HEK293 (cell line): ENCODE data around the gene HJURP.

Experiments
- CTCF ChIP-seq: fragments of 450-650 bp; formaldehyde crosslinking; IDR thresholded peaks from 2 replicates; pipeline ENCODE4 v1.5.1; 2016; ENCODE audit warnings: missing biosample characterization, missing genetic modification characterization
- MYNN ChIP-seq: fragments of 450-650 bp; formaldehyde crosslinking; IDR thresholded peaks from 2 replicates; pipeline ENCODE4 v1.5.1; 2016; ENCODE audit warnings: missing biosample characterization, missing genetic modification characterization, borderline replicate concordance
- MZF1 ChIP-seq: fragments of 450-650 bp; formaldehyde crosslinking; IDR thresholded peaks from 2 replicates; pipeline ENCODE4 v1.5.1; 2017; ENCODE audit warnings: missing biosample characterization, missing genetic modification characterization, borderline replicate concordance
- ZBTB21 ChIP-seq: fragments of 450-650 bp; formaldehyde crosslinking; IDR thresholded peaks from 2 replicates; pipeline ENCODE4 v1.5.1; 2017; ENCODE audit warnings: missing biosample characterization, missing genetic modification characterization
- ZBTB6 ChIP-seq: fragments of 450-650 bp; formaldehyde crosslinking; IDR thresholded peaks from 2 replicates; pipeline ENCODE4 v1.5.1; 2017; ENCODE audit warnings: missing biosample characterization, missing genetic modification characterization
- ZNF140 ChIP-seq: fragments of 450-650 bp; formaldehyde crosslinking; IDR thresholded peaks from 2 replicates; pipeline ENCODE4 v1.5.1; 2016; ENCODE audit warnings: missing biosample characterization, missing genetic modification characterization
- ZNF169 ChIP-seq: fragments of 450-650 bp; formaldehyde crosslinking; IDR thresholded peaks from 2 replicates; pipeline ENCODE4 v1.5.1; 2016; ENCODE audit warnings: missing biosample characterization, missing genetic modification characterization
- ZNF23 ChIP-seq: fragments of 450-650 bp; formaldehyde crosslinking; IDR thresholded peaks from 2 replicates; pipeline ENCODE4 v1.5.1; 2016; ENCODE audit warnings: missing biosample characterization, missing genetic modification characterization, borderline replicate concordance
- ZNF274 ChIP-seq, 2 experiments: fragments of 200-500 bp in 1 of 2; fragments of 450-650 bp in 1 of 2; sonication (Bioruptor generic) in 1 of 2; formaldehyde crosslinking in 1 of 2; IDR thresholded peaks; 2 replicates each; pipeline versions ENCODE4 v1.5.1 to v1.6.1; 2014 to 2016; ENCODE audit warnings: borderline replicate concordance in 1 of 2, inconsistent platforms in 1 of 2, low read length in 1 of 2, missing biosample characterization in 1 of 2, missing genetic modification characterization in 1 of 2
- ZNF501 ChIP-seq: fragments of 450-650 bp; formaldehyde crosslinking; IDR thresholded peaks from 2 replicates; pipeline ENCODE4 v1.5.1; 2016; ENCODE audit warnings: missing biosample characterization, missing genetic modification characterization
- ZNF548 ChIP-seq: fragments of 450-650 bp; formaldehyde crosslinking; IDR thresholded peaks from 2 replicates; pipeline ENCODE4 v1.5.1; 2016; ENCODE audit warnings: missing biosample characterization, missing genetic modification characterization
- TF ChIP-seq, protein P1 (sequence below): fragments of 450-650 bp; formaldehyde crosslinking; IDR thresholded peaks from 2 replicates; pipeline ENCODE4 v1.5.1; 2016; ENCODE audit warnings: missing biosample characterization, missing genetic modification characterization, low read depth
- TF ChIP-seq, protein P2 (sequence below): fragments of 450-650 bp; formaldehyde crosslinking; conservative IDR thresholded peaks from 2 replicates; pipeline ENCODE4 v1.5.1; 2016; ENCODE audit warnings: low read depth, missing biosample characterization, missing genetic modification characterization

DNA sequence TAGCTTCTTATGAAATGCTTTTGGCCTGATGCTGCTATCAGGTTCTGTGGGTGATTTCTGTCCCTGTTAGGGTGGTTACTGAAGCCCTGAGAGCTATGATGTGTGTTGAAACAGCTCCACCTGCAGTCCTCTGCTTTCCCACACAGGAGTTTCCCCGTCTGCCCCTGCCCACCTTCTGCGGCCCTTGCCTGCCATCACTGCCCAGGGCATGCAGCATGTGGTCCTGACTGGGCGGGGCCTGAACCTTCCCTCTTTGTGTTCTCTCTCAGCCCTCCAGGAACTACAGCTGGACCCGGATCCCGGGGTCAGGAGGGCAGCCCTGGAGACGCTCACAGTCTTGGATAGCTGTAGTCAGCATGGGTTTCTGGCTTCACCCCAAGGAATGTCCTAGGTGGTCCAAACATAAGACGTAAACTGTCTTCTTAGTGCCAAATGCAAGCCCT lies 21.4 kb downstream of the HJURP start:
- TF ChIP-seq MZF1 (tag by site-specific recombination): no peak
- TF ChIP-seq, protein P1, sequence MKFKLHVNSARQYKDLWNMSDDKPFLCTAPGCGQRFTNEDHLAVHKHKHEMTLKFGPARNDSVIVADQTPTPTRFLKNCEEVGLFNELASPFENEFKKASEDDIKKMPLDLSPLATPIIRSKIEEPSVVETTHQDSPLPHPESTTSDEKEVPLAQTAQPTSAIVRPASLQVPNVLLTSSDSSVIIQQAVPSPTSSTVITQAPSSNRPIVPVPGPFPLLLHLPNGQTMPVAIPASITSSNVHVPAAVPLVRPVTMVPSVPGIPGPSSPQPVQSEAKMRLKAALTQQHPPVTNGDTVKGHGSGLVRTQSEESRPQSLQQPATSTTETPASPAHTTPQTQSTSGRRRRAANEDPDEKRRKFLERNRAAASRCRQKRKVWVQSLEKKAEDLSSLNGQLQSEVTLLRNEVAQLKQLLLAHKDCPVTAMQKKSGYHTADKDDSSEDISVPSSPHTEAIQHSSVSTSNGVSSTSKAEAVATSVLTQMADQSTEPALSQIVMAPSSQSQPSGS: no peak
- TF ChIP-seq CTCF (tag by site-specific recombination): peak; percentile 79
- no peak for TF ChIP-seq ZNF169 (tag by site-specific recombination)
- no peak for TF ChIP-seq ZBTB21 (tag by site-specific recombination)
- TF ChIP-seq MYNN: no peak
- no peak for TF ChIP-seq ZNF501
- TF ChIP-seq ZNF23 (tag by site-specific recombination): no peak
- no peak for TF ChIP-seq ZBTB6 (tag by site-specific recombination)
- TF ChIP-seq ZNF140 (tag by site-specific recombination): no peak
- no peak for TF ChIP-seq ZNF548 (tag by site-specific recombination)
- TF ChIP-seq, protein P2, sequence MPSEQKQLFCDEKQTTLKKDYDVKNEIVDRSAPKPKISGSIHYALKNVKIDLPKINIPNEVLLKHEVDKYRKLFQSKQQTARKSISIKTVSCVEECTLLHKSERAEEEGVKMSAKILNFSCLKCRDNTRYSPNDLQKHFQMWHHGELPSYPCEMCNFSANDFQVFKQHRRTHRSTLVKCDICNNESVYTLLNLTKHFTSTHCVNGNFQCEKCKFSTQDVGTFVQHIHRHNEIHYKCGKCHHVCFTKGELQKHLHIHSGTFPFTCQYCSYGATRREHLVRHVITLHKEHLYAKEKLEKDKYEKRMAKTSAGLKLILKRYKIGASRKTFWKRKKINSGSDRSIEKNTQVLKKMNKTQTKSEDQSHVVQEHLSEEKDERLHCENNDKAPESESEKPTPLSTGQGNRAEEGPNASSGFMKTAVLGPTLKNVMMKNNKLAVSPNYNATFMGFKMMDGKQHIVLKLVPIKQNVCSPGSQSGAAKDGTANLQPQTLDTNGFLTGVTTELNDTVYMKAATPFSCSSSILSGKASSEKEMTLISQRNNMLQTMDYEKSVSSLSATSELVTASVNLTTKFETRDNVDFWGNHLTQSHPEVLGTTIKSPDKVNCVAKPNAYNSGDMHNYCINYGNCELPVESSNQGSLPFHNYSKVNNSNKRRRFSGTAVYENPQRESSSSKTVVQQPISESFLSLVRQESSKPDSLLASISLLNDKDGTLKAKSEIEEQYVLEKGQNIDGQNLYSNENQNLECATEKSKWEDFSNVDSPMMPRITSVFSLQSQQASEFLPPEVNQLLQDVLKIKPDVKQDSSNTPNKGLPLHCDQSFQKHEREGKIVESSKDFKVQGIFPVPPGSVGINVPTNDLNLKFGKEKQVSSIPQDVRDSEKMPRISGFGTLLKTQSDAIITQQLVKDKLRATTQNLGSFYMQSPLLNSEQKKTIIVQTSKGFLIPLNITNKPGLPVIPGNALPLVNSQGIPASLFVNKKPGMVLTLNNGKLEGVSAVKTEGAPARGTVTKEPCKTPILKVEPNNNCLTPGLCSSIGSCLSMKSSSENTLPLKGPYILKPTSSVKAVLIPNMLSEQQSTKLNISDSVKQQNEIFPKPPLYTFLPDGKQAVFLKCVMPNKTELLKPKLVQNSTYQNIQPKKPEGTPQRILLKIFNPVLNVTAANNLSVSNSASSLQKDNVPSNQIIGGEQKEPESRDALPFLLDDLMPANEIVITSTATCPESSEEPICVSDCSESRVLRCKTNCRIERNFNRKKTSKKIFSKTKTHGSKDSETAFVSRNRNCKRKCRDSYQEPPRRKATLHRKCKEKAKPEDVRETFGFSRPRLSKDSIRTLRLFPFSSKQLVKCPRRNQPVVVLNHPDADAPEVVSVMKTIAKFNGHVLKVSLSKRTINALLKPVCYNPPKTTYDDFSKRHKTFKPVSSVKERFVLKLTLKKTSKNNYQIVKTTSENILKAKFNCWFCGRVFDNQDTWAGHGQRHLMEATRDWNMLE (tag by site-specific recombination): no peak
- TF ChIP-seq ZNF274 (IDR thresholded peaks at IDR 0.05; ENCODE audit: low read length): no peak
- TF ChIP-seq ZNF274 (tag by site-specific recombination; IDR thresholded peaks at IDR 0.05; ENCODE audit: borderline replicate concordance): no peak
